GM21825 (cell line): ENCODE data around the gene KIRREL2.
"Not testable (repeated sequence)": the region's sequence is repeated elsewhere in the genome, so short reads cannot be mapped to it uniquely, and the experiment has no call there.

Source experiments
- ATAC-seq: cut with Tn5 transposase; IDR thresholded peaks from one replicate; pipeline ENCODE4 v1.9.1; 2021; ENCODE audit warnings: mild to moderate bottlenecking, moderate library complexity; ENCODE audit not compliant: unreplicated experiment

KIRREL2 gene

GRCh38 chr19:35868823-35869326 lies 12.2 kb downstream of the KIRREL2 start:
- ATAC-seq, result no peak

GRCh38 chr19:35869327-35870123 lies 12.8 kb downstream of the KIRREL2 start:
- ATAC-seq, result no peak

GRCh38 chr19:35870124-35870736 lies 13.5 kb downstream of the KIRREL2 start:
- ATAC-seq, result not testable (repeated sequence)

GRCh38 chr19:35870798-35871197 lies 14.1 kb downstream of the KIRREL2 start:
- ATAC-seq, result no peak

- no peak for ATAC-seq
Observed at GRCh38 chr19:35871611-35872010, 14.9 kb downstream of the KIRREL2 start.

GRCh38 chr19:35872180-35872579 lies 15.5 kb downstream of the KIRREL2 start:
- no peak for ATAC-seq

GRCh38 chr19:35874392-35874930 lies 17.8 kb downstream of the KIRREL2 start:
- ATAC-seq, result no peak

- no peak for ATAC-seq
Observed at GRCh38 chr19:35879068-35879467, 22.4 kb downstream of the KIRREL2 start.

- no peak for ATAC-seq
Observed at GRCh38 chr19:35879770-35880317, 23.1 kb downstream of the KIRREL2 start.

GRCh38 chr19:35882114-35882832 lies 25.6 kb downstream of the KIRREL2 start:
- ATAC-seq, result no peak

- no peak for ATAC-seq
Observed at GRCh38 chr19:35883882-35884281, 27.2 kb downstream of the KIRREL2 start.

- no peak for ATAC-seq
Observed at GRCh38 chr19:35885225-35885738, 28.6 kb downstream of the KIRREL2 start.

GRCh38 chr19:35885904-35886303 lies 29.2 kb downstream of the KIRREL2 start:
- ATAC-seq, result no peak

GRCh38 chr19:35887197-35887596 lies 30.5 kb downstream of the KIRREL2 start:
- ATAC-seq, result no peak

- no peak for ATAC-seq
Observed at GRCh38 chr19:35888398-35888797, 31.7 kb downstream of the KIRREL2 start.

GRCh38 chr19:35889370-35890112 lies 32.8 kb downstream of the KIRREL2 start:
- no peak for ATAC-seq

GRCh38 chr19:35890113-35890650 lies 33.5 kb downstream of the KIRREL2 start:
- ATAC-seq, result no peak

GRCh38 chr19:35891819-35892218 lies 35.1 kb downstream of the KIRREL2 start:
- not testable (repeated sequence) for ATAC-seq

GRCh38 chr19:35894342-35894741 lies 37.6 kb downstream of the KIRREL2 start:
- ATAC-seq, result no peak
